Measurements from ENCODE around the gene LRRIQ1.

The LRRIQ1 gene

GRCh38 chr12:85280165-85280983, 244.2 kb downstream of the LRRIQ1 start, which contains the start of gene ALX1:
Gene ALX1 (plus strand): TSS chr12:85280220. CDS start chr12:85280262, 42 bp downstream.
- TF ChIP-seq CTCF (IDR thresholded peaks at IDR 0.05; ENCODE audit: low read depth, low read length) = no peak
- H3K4me3 ChIP-seq (ENCODE audit: low read depth, low read length) = peak within 1 kb of the TSS; percentile 17; the same call in 1 of the 2 replicates

DNA sequence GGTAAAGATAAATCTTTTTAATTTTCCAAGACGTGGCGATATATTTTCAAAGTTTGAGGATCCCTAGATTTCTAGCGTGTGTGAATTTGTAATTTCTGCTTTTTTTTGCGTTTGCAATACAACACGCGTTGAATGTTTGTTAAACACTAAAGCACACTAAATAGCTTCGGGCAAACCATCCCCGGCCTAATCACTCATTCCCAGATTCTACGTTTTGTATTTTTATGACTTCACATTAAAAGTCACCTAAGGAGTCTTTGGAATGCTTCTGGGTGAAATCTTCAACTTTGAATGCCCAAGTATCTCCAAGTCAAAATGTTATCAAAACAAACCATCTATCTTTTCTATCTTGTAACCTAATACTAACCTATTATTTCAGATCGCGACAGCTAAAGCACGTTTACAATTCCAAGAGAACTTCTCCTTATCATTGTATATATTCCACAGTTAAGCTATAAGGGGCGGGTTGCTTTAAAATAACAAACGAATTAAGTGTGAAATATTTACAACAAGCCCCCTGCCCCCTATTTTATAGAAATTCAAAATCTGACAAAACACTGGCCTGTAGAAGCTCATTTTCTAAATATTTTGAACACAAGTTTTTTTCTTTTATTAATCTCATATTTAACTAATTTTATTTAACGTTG, 245.0 kb downstream of the LRRIQ1 start:
- no peak overlapping the region for H3K4me3 ChIP-seq (ENCODE audit: low read depth, low read length)
- TF ChIP-seq CTCF (IDR thresholded peaks at IDR 0.05; ENCODE audit: low read depth, low read length) = no peak

- TF ChIP-seq CTCF (IDR thresholded peaks at IDR 0.05; ENCODE audit: low read depth, low read length) = no peak
- no peak overlapping the region for H3K4me3 ChIP-seq (ENCODE audit: low read depth, low read length)
Observed at GRCh38 chr12:85281636-85282312, 245.6 kb downstream of the LRRIQ1 start.

DNA sequence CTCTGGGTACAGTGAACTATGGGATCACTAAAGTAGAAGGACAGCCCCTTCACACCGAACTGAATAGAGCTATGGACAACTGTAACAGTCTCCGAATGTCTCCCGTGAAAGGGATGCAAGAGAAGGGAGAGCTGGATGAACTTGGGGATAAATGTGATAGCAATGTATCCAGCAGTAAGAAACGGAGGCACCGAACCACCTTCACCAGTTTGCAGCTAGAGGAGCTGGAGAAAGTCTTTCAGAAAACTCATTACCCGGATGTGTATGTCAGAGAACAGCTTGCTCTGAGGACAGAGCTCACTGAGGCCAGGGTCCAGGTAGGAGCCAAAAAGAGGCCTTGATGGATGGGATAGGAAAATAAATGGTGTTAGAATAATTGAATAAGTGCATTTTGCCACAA, 247.4 kb downstream of the LRRIQ1 start:
- H3K4me3 ChIP-seq (ENCODE audit: low read depth, low read length) = no peak overlapping the region
- no peak for TF ChIP-seq CTCF (IDR thresholded peaks at IDR 0.05; ENCODE audit: low read depth, low read length)

Measured in WI38 (cell line).